ENCODE data around the gene STAG2.

Gene STAG2

GRCh38 chrX:124015721-124016120 lies 54.2 kb downstream of the STAG2 start:
- POLR2A ChIA-PET: no interaction called here
- H3K9me3 ChIP-seq (ENCODE audit: control insufficient read depth, insufficient read depth, low read depth, low read length): no peaks in the 10 kb centered on the region; the same call in 1 of the 2 replicates
- H3K36me3 ChIP-seq (ENCODE audit: control insufficient read depth in 2 of 2, insufficient read depth in 1 of 2, low read length in 2 of 2): no peaks in the 10 kb centered on the region
- TF ChIP-seq ZNF18 (tag by site-specific recombination; IDR thresholded peaks at IDR 0.05) (no peak), ZNF114 (tag by site-specific recombination; IDR thresholded peaks at IDR 0.05) (no peak), ZFP41 (tag by site-specific recombination; IDR thresholded peaks at IDR 0.05; ENCODE audit: borderline replicate concordance) (no peak), ZNF544 (tag by site-specific recombination; IDR thresholded peaks at IDR 0.05) (no peak), ZSCAN4 (tag by site-specific recombination; IDR thresholded peaks at IDR 0.05) (no peak), ZFP37 (tag by site-specific recombination; IDR thresholded peaks at IDR 0.05) (no peak), ZNF48 (tag by site-specific recombination; IDR thresholded peaks at IDR 0.05) (no peak), ZNF112 (tag by site-specific recombination; IDR thresholded peaks at IDR 0.05) (no peak), ZNF302 (tag by site-specific recombination; IDR thresholded peaks at IDR 0.05; ENCODE audit: low read depth) (no peak), ZNF610 (tag by site-specific recombination; IDR thresholded peaks at IDR 0.05; ENCODE audit: borderline replicate concordance) (no peak), PRDM4 (tag by site-specific recombination; IDR thresholded peaks at IDR 0.05) (no peak), ZNF26 (tag by site-specific recombination; IDR thresholded peaks at IDR 0.05) (no peak)
- H3K4me1 ChIP-seq (ENCODE audit: control insufficient read depth, insufficient read depth, low read length): no peaks in the 10 kb centered on the region; the same call in 1 of the 2 replicates
- H3K27ac ChIP-seq (ENCODE audit: extremely low read depth, low read depth, low read length): no peak overlapping the region
- no peak overlapping the region for H3K4me3 ChIP-seq (ENCODE audit: low read depth, low read length)
- CTCF ChIA-PET: interaction anchor here (0.9 kb wide), 1 partner anchor 39 kb away, joined by 3 read pairs; no protein-coding TSS in a partner anchor

GRCh38 chrX:124016825-124017224 lies 55.3 kb downstream of the STAG2 start:
- Histone ChIP-seq H3K4me1 (ENCODE audit: control insufficient read depth, insufficient read depth, low read length) (no peaks in the 10 kb centered on the region; the same call in 1 of the 2 replicates), H3K36me3 (ENCODE audit: control insufficient read depth in 2 of 2, insufficient read depth in 1 of 2, low read length in 2 of 2) (no peaks in the 10 kb centered on the region), H3K4me3 (ENCODE audit: low read depth, low read length) (no peak overlapping the region), H3K27ac (ENCODE audit: extremely low read depth, low read depth, low read length) (no peak overlapping the region), H3K9me3 (ENCODE audit: control insufficient read depth, insufficient read depth, low read depth, low read length) (no peaks in the 10 kb centered on the region)
- ChIA-PET CTCF (interaction anchor here (0.7 to 1.5 kb wide), 3 partner anchors 8 to 146 kb away, joined by 3 to 7 read pairs (median 5); no protein-coding TSS in a partner anchor), POLR2A (no interaction called here)
- no peak for TF ChIP-seq ZNF830 (tag by site-specific recombination; IDR thresholded peaks at IDR 0.05; ENCODE audit: low read depth)
- no peak for TF ChIP-seq ZNF114 (tag by site-specific recombination; IDR thresholded peaks at IDR 0.05)
- no peak for TF ChIP-seq ZNF639 (tag by site-specific recombination; IDR thresholded peaks at IDR 0.05)
- TF ChIP-seq SETDB1 (IDR thresholded peaks at IDR 0.05; ENCODE audit: insufficient read length, low read length): no peak
- TF ChIP-seq ZNF518A (tag by site-specific recombination; conservative IDR thresholded peaks at IDR 0.05; ENCODE audit: low read depth): no peak
- TF ChIP-seq ZFP69B (tag by site-specific recombination; IDR thresholded peaks at IDR 0.05): no peak
- TF ChIP-seq IKZF3 (tag by site-specific recombination; IDR thresholded peaks at IDR 0.05): no peak
- TF ChIP-seq ZNF660 (tag by site-specific recombination; IDR thresholded peaks at IDR 0.05): no peak
- TF ChIP-seq ZNF664 (tag by site-specific recombination; IDR thresholded peaks at IDR 0.05): no peak
- TF ChIP-seq BCL11A (tag by site-specific recombination; IDR thresholded peaks at IDR 0.05; ENCODE audit: low read depth): no peak
- TF ChIP-seq ZBTB7A (tag by site-specific recombination; IDR thresholded peaks at IDR 0.05; ENCODE audit: low read depth): no peak

All from HEK293 (cell line).